Sigmoid colon (tissue), 3 donors: Measurements from ENCODE around the gene ERP44.

Source experiments
- CTCF ChIP-seq, 4 experiments: fragments of 450-650 bp in 3 of 4; fragments of 200-600 bp in 1 of 4; IDR thresholded peaks; one replicate each; pipeline ENCODE4 v1.5.1; 2016 to 2019; ENCODE audit warnings: antibody characterized with exemption in 4 of 4, mild to moderate bottlenecking in 3 of 4, moderate library complexity in 2 of 4
- POLR2A ChIP-seq, 2 donors: fragments of 450-650 bp; IDR thresholded peaks; one replicate each; pipeline ENCODE4 v1.6.1; 2016; ENCODE audit warnings: antibody characterized with exemption in 2 of 2, mild to moderate bottlenecking in 2 of 2, moderate library complexity in 2 of 2

DNA sequence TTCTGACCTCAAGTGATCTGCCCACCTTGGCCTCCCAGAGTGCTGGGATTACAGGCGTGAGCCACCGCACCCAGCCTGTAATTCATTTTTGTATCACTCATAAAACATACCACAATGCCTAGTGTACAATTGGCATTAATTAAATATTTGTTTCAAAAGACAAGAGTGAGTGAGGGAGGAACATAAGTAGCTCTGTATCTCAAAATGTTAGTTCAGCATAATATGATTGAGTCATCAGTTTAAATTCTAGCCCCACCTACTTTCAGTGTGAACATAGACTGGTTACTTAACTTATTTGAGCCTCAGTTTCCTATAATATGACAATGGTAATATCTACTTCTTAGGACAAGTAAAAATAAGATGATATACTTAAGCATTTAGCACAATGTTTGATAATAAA lies 27.1 kb upstream of the ERP44 start:
- TF ChIP-seq CTCF (IDR thresholded peaks at IDR 0.05) (no peak), POLR2A (IDR thresholded peaks at IDR 0.05) (no peak)
